NCI-H146 (cell line): ENCODE data around the gene PHF23.
"Not testable (repeated sequence)": the region's sequence is repeated elsewhere in the genome, so short reads cannot be mapped to it uniquely, and the experiment has no call there.

ENCODE experiments used
- DNase-seq: peaks from one replicate; lab custom pipeline; 2025; lab: John Stamatoyannopoulos, UW

The PHF23 gene

GRCh38 chr17:7258731-7259554 is 19.7 kb upstream of the PHF23 start:
- DNase-seq, result no peak

GRCh38 chr17:7256766-7257456 is 17.7 kb upstream of the PHF23 start:
- no peak for DNase-seq

- DNase-seq, result no peak
Observed at GRCh38 chr17:7254511-7254910, 15.3 kb upstream of the PHF23 start.

- no peak for DNase-seq
Observed at GRCh38 chr17:7253082-7253481, 13.8 kb upstream of the PHF23 start.

- peak; percentile 91 for DNase-seq
Observed at GRCh38 chr17:7252176-7253043, 13.2 kb upstream of the PHF23 start, which contains the start of gene ELP5. Gene ELP5, plus strand, starts transcription at chr17:7252215. Its CDS starts 336 bp downstream, at chr17:7252551.

- DNase-seq, result peak; percentile 99
Observed at GRCh38 chr17:7251661-7252175, 12.5 kb upstream of the PHF23 start, which contains the start of gene CTDNEP1. Gene CTDNEP1, minus strand, starts transcription at chr17:7251734. Its CDS starts 438 bp downstream, at chr17:7251296.

- DNase-seq, result no peak
Observed at GRCh38 chr17:7250695-7251627, 11.7 kb upstream of the PHF23 start.

- no peak for DNase-seq
Observed at GRCh38 chr17:7249830-7250229, 10.6 kb upstream of the PHF23 start.

GRCh38 chr17:7249214-7249613 is 10.0 kb upstream of the PHF23 start:
- DNase-seq, result no peak

- no peak for DNase-seq
Observed at GRCh38 chr17:7248796-7249195, 9.5 kb upstream of the PHF23 start.

GRCh38 chr17:7246779-7247178 is 7.5 kb upstream of the PHF23 start:
- no peak for DNase-seq

- not testable (repeated sequence) for DNase-seq
Observed at GRCh38 chr17:7243838-7244237, 4.6 kb upstream of the PHF23 start.

GRCh38 chr17:7243453-7243729 is 4.1 kb upstream of the PHF23 start:
- no peak for DNase-seq

GRCh38 chr17:7242717-7243452 is 3.6 kb upstream of the PHF23 start:
- peak; percentile 94 for DNase-seq

GRCh38 chr17:7241783-7242716 is 2.8 kb upstream of the PHF23 start, which contains the start of gene GABARAP:
Gene GABARAP, minus strand, starts transcription at chr17:7242449. Its CDS starts 119 bp downstream, at chr17:7242330.
- peak; percentile 86 for DNase-seq

- peak; percentile 48 for DNase-seq
Observed at GRCh38 chr17:7241090-7241733, 2.0 kb upstream of the PHF23 start.

GRCh38 chr17:7240375-7240774 is 1.1 kb upstream of the PHF23 start:
- no peak for DNase-seq

GRCh38 chr17:7238420-7239090 is 702 bp downstream of the PHF23 start:
- peak; percentile 54 for DNase-seq
